Globus pallidus (tissue), 1 donor: ENCODE data around the gene KREMEN1.

ENCODE experiments used
- DNase-seq: peaks from one replicate; pipeline ENCODE4 v3.0.0-alpha.2; 2015; ENCODE audit warnings: low spot score

The KREMEN1 gene

GRCh38 chr22:29133603-29134133, 60.8 kb downstream of the KREMEN1 start:
- DNase-seq, result no peak

GRCh38 chr22:29134448-29134847, 61.6 kb downstream of the KREMEN1 start:
- no peak for DNase-seq

- no peak for DNase-seq
Observed at GRCh38 chr22:29136782-29137700, 64.2 kb downstream of the KREMEN1 start.

- DNase-seq, result no peak
Observed at GRCh38 chr22:29138556-29139305, 65.9 kb downstream of the KREMEN1 start.

GRCh38 chr22:29139965-29140782, 67.3 kb downstream of the KREMEN1 start:
- no peak for DNase-seq

GRCh38 chr22:29141078-29141688, 68.3 kb downstream of the KREMEN1 start:
- DNase-seq, result no peak

- no peak for DNase-seq
Observed at GRCh38 chr22:29142116-29142515, 69.3 kb downstream of the KREMEN1 start.

- no peak for DNase-seq
Observed at GRCh38 chr22:29143941-29144785, 71.3 kb downstream of the KREMEN1 start.

- no peak for DNase-seq
Observed at GRCh38 chr22:29144786-29145160, 71.9 kb downstream of the KREMEN1 start.

GRCh38 chr22:29145321-29146072, 72.7 kb downstream of the KREMEN1 start:
- DNase-seq, result no peak

- no peak for DNase-seq
Observed at GRCh38 chr22:29146091-29146560, 73.3 kb downstream of the KREMEN1 start.

GRCh38 chr22:29146771-29147170, 73.9 kb downstream of the KREMEN1 start:
- no peak for DNase-seq

- peak; percentile 44 for DNase-seq
Observed at GRCh38 chr22:29147331-29147899, 74.6 kb downstream of the KREMEN1 start.

GRCh38 chr22:29148036-29148435, 75.2 kb downstream of the KREMEN1 start:
- no peak for DNase-seq

GRCh38 chr22:29148826-29149225, 76.0 kb downstream of the KREMEN1 start:
- no peak for DNase-seq

GRCh38 chr22:29149841-29150555, 77.2 kb downstream of the KREMEN1 start:
- peak; percentile 82 for DNase-seq

- no peak for DNase-seq
Observed at GRCh38 chr22:29150701-29151100, 77.9 kb downstream of the KREMEN1 start.

- DNase-seq, result no peak
Observed at GRCh38 chr22:29151316-29151715, 78.5 kb downstream of the KREMEN1 start.
